Large intestine (tissue), 3 donors: ENCODE measurements around the gene CA12. TPM values are rescaled to one million over a fixed set of nuclear protein-coding genes. Genes with fewer than 3 reads are reported as not detected.

Experiments used
- DNase-seq, 2 donors: peaks; one replicate each; pipeline versions ENCODE4 v3.0.0 to v3.0.0-alpha.2; 2013
- H3K27ac ChIP-seq: one replicate; pipeline ENCODE4 v1.5.1; 2013; ENCODE audit warnings: low read length
- H3K27me3 ChIP-seq: 2 replicates; pipeline ENCODE4 v1.6.1; 2013; ENCODE audit warnings: low read length; ENCODE audit not compliant: control insufficient read depth, insufficient read depth
- H3K36me3 ChIP-seq: 2 replicates; pipeline ENCODE4 v1.6.1; 2013; ENCODE audit warnings: low read length; ENCODE audit not compliant: control insufficient read depth, insufficient read depth
- H3K4me1 ChIP-seq: one replicate; pipeline ENCODE4 v1.6.1; 2013; ENCODE audit warnings: low read length; ENCODE audit not compliant: control insufficient read depth, insufficient read depth
- H3K4me3 ChIP-seq: one replicate; pipeline ENCODE4 v1.5.1; 2013; ENCODE audit warnings: low read length
- H3K9me3 ChIP-seq: one replicate; pipeline ENCODE4 v1.6.1; 2013; ENCODE audit warnings: mild to moderate bottlenecking, low read depth, low read length, moderate library complexity; ENCODE audit not compliant: control insufficient read depth
- WGBS: methylation state at CpG from one replicate; pipeline ENCODE4 v1.1.5; 2013; ENCODE audit warnings: low lambda C conversion rate; ENCODE audit not compliant: insufficient coverage; 5-methylcytosine and 5-hydroxymethylcytosine counted together
- polyA plus RNA-seq: library from polyadenylated mRNA; unstranded; fragments of 120-200 nt; gene quantifications from one replicate; pipeline ENCODE4 v1.2.1, GENCODE V29; 2013

Gene CA12
- polyA plus RNA-seq, 1 donor = 1.0 TPM

DNA sequence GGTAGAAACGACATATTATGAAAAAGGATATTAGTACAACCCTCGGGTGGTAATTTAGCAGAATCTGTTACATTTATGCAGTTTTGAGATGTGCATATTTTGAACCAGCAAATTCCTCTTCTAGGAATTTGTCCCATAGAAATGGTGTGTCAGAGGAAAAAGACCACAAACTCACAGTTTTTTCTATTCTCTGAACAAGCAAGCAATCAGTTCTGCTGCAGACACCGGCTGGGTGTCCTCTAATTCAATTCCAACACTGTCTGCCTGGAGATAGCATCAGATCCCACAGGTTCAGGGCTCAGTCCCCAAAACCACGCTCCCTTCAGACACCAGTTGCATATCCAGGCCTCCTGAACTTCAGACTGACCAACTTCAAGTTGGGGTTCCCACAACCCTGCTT is 67.8 kb downstream of the CA12 start:
- no peak overlapping the region for H3K27ac ChIP-seq
- H3K4me1 ChIP-seq = no peaks in the 10 kb centered on the region
- no peaks in the 10 kb centered on the region for H3K27me3 ChIP-seq
- WGBS = 84% methylated on average over 2 of the region's 4 CpGs
- no peaks in the 10 kb centered on the region for H3K9me3 ChIP-seq
- DNase-seq = no peak
- H3K36me3 ChIP-seq = no peaks in the 10 kb centered on the region
- no peak overlapping the region for H3K4me3 ChIP-seq

DNA sequence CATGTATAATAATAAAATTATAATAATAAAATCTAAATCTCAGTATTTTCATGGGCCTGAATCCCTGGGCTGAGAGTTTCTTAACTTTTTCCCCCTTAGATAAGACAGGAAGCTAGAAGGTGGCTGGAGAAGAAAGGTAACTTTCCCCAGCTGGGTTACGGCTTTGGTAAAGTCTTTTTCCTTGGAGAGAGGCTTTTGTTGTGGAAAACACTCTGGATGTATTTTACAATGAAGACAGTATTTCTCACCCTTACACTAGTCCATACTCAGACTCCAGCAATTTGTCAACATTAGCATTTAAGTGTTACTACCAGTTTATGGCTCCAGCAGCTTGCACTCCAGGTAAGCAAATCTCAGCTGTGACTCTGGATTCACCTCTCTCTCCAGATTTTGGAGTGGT is 69.4 kb downstream of the CA12 start:
- Histone ChIP-seq H3K9me3 (no peaks in the 10 kb centered on the region), H3K27ac (no peak overlapping the region), H3K36me3 (no peaks in the 10 kb centered on the region), H3K4me3 (no peak overlapping the region), H3K4me1 (no peaks in the 10 kb centered on the region), H3K27me3 (no peaks in the 10 kb centered on the region)
- no CpG with 5 or more reads among the region's 1 CpG for WGBS
- no peak for DNase-seq

DNA sequence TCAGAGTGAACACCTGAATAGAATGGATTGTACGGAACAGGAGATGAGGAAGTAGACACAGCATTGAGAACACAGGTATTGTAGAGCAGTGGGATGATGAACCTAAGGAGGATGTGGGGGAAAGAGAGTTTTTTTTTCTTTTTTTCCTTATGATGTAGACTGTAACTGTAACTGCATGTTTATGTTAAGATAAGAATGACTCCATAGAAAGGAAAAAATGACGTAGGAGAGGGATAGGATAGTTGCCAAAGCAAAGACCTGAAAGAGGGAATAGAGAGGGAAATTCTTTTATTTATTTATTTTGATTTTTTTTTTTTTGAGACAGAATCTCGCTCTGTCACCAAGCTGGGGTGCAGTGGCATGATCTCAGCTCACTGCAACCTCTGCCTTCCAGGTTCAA is 71.0 kb downstream of the CA12 start:
- Histone ChIP-seq H3K36me3 (peaks cover 12% of the 10 kb centered on the region), H3K27ac (no peak overlapping the region), H3K4me3 (no peak overlapping the region), H3K27me3 (no peaks in the 10 kb centered on the region), H3K9me3 (no peaks in the 10 kb centered on the region), H3K4me1 (no peaks in the 10 kb centered on the region)
- DNase-seq = no peak
- WGBS = 95% methylated on average over 2 of the region's 3 CpGs

DNA sequence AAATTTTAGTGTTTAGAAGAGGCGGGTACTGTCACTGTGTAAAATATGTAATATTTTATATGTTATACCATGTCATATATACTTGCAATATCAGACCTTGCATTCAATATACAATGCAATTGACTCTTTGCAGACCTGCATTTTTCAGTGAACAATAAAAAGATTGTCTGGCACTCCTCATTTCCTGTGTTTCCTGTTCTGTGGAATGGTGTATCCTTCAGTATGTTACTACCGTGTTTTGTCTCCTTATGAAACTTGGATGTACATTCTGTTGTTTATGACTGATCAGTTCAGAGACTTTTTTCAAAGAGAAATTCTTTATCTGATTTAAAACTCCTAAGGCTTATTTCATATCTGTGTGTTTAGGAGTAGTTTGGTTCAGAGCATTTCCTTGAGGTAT is 72.7 kb downstream of the CA12 start:
- Histone ChIP-seq H3K4me1 (no peaks in the 10 kb centered on the region), H3K4me3 (no peak overlapping the region), H3K27me3 (no peaks in the 10 kb centered on the region), H3K27ac (no peak overlapping the region), H3K36me3 (peaks cover 16% of the 10 kb centered on the region), H3K9me3 (no peaks in the 10 kb centered on the region)
- DNase-seq = no peak
- WGBS = no CpG with 5 or more reads among the region's 2 CpGs

DNA sequence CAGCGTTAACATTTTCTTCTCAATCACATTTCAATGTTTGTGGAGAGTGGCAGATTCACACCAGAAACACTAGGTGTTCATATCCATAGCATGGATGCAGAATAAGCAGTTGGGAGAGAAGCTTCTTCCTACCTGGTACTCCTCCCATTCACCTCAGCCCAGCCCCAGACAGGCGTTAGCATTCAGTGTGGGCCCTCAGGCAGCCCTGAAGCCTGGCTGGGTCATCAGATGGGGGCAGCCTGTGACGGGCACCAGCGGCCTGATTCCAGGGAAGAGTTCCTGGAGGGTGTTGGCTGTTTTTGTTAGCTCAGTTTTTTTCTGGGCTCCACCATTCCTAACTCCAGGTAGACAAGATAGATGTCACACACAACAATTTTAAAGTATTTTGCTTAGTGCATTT is 73.2 kb downstream of the CA12 start:
- Histone ChIP-seq H3K9me3 (no peaks in the 10 kb centered on the region), H3K4me3 (no peak overlapping the region), H3K27ac (no peak overlapping the region), H3K36me3 (peaks cover 20% of the 10 kb centered on the region), H3K4me1 (no peaks in the 10 kb centered on the region), H3K27me3 (no peaks in the 10 kb centered on the region)
- no peak for DNase-seq
- WGBS = no CpG with 5 or more reads among the region's 4 CpGs

DNA sequence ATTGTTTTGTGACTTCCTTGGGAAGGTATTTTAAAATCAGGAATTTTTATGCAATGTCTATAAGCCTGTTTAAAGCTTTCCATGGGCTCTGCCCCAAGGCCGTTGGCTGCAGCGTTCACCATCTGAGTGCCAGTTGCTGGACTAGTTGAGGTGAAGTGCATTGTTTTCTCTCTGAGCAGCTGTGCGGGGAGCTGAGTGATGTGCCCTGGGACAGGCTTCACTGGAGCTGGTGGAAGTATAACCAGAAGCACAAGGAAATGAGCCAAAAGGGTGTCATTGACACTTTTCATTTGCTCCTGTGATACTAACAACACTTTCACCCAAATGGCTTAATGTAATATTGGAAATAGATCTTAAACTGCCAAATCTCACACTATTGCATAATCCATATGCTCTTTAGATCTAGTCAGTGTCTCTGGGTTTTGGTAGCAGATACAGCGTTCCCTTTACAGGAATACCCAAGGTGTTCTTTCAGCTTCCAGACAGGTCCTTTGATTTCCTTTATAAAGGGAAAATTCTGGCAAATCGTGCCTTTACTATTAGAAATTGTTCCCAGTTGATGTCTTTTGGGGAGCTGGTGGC is 75.1 kb downstream of the CA12 start:
- Histone ChIP-seq H3K27me3 (no peaks in the 10 kb centered on the region), H3K9me3 (no peaks in the 10 kb centered on the region), H3K27ac (no peak overlapping the region), H3K36me3 (peaks cover 32% of the 10 kb centered on the region), H3K4me3 (no peak overlapping the region), H3K4me1 (no peaks in the 10 kb centered on the region)
- no peak for DNase-seq
- 100% methylated on average over 1 of the region's 5 CpGs for WGBS

DNA sequence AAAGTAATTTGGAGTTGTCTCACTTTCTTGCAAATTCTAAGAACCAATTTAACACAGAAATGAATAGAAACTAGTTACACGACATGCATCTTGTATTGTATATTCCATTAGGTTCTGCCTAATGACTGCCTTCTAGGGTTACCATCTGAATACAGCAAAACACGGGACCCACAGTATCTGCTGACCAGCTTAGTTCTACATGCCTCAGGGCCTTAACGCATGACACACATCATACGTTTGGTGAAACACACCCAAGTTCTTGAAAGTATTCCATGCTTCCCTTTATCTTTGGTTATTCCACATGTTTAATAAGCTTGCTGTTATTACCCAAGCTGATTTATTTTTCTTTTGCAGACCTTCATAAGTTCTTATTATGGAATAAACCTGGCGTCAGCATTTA is 76.4 kb downstream of the CA12 start:
- Histone ChIP-seq H3K36me3 (peaks cover 32% of the 10 kb centered on the region), H3K4me1 (no peaks in the 10 kb centered on the region), H3K4me3 (no peak overlapping the region), H3K27me3 (no peaks in the 10 kb centered on the region), H3K27ac (no peak overlapping the region), H3K9me3 (no peaks in the 10 kb centered on the region)
- DNase-seq = no peak
- WGBS = 80% methylated on average over 1 of the region's 5 CpGs

DNA sequence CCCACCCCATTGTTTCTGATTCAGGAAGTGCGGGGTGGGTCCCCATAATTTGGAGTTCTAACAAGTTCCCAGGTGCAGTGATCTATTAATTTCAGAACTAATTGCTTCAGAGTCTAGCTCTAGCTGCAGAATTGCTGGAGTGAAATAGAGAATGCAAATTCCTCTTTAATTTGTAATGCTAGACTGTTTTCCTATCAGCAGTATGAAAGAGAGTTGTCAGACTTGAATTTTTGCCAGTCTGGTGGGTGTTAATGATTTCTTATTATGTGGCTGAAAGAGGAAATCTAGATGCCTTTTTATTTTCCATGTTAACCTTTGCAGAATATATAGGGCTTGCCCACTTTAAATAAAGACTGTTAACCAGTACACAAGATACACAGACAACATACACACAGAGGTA is 80.6 kb downstream of the CA12 start:
- Histone ChIP-seq H3K27ac (no peak overlapping the region), H3K4me1 (no peaks in the 10 kb centered on the region), H3K4me3 (no peak overlapping the region), H3K27me3 (no peaks in the 10 kb centered on the region), H3K9me3 (no peaks in the 10 kb centered on the region), H3K36me3 (peaks cover 43% of the 10 kb centered on the region)
- WGBS = no CpG with 5 or more reads among the region's 1 CpG
- DNase-seq = no peak

DNA sequence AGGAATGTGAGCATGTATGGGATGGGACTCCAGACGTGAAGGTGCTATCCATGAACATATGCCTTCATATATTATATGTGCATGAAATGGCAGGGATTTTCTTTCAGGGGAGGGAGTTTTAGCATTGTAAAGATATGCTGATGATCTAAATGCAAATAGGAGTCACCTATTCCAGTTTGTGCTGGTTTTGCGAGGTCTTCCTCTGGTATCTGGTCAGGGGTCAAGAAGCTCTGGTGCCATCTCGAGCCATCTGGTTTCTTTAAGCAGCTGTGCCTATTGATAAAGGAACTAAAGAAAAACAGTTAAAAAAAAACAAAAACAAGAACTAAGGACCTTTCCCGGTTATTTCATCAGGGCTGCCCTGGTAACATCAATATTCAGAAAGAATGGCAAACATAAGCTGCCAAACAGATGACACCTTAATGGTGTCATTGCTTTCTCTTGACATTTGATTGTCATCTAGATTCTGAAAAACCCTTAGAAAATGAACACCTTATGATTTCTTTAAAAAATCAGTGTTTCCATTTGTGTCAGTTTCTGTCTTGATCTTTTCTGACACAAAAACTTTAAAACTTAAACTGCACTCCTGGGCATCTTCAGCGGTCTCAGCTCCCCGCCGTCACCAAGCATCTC is 81.6 kb downstream of the CA12 start:
- no peak overlapping the region for H3K4me3 ChIP-seq
- DNase-seq = no peak
- H3K9me3 ChIP-seq = no peaks in the 10 kb centered on the region
- H3K27ac ChIP-seq = no peak overlapping the region
- peaks cover 42% of the 10 kb centered on the region for H3K36me3 ChIP-seq
- WGBS = 83% methylated on average over 2 of the region's 7 CpGs
- no peaks in the 10 kb centered on the region for H3K27me3 ChIP-seq
- H3K4me1 ChIP-seq = no peaks in the 10 kb centered on the region

DNA sequence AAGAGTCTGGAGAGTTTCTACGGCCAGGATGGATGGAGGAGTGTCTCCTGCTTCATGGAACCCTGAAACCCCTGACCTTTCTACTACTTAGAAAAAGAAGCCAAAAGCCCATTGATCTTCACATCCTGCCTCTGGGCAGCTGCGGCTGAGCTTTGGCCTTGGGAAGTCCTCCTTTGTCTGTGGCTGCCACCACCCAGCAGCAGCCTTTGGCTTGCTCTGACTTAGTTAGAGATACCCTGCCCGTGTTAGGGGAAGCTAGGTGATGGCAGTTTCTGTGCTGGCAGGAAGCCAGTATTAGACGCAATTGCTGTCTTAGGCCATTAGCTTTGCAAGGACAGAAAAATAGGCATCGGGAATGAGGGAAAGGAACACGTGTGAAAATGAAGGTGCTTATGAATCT is 85.5 kb downstream of the CA12 start:
- Histone ChIP-seq H3K27me3 (no peaks in the 10 kb centered on the region), H3K4me3 (no peak overlapping the region), H3K36me3 (peaks cover 27% of the 10 kb centered on the region), H3K4me1 (peaks cover 4% of the 10 kb centered on the region), H3K9me3 (no peaks in the 10 kb centered on the region), H3K27ac (no peak overlapping the region)
- peak in 1 of 2 donors; percentile 5 for DNase-seq
- WGBS = 93% methylated on average over 2 of the region's 6 CpGs

DNA sequence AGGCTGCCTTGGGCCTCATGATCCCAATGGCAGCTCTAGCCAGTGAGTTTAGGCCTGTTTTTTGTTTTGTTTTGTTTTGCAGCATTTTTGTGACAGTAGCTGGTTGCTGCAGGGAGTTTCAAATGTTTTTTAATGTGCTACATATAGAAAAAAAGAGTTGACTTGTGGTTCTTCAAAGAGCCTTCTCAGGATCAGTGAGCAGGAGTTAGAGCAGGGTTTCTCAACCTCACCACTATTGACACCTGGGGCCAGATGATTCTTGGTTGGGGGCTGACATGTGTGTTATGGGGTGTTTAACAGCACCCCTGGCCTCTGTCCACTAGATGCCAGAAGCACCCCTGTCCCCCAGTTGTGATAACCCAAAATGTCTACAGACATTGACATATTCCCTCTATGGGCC is 86.3 kb downstream of the CA12 start:
- peaks cover 4% of the 10 kb centered on the region for H3K4me1 ChIP-seq
- DNase-seq = no peak
- H3K9me3 ChIP-seq = no peaks in the 10 kb centered on the region
- no peak overlapping the region for H3K4me3 ChIP-seq
- H3K27me3 ChIP-seq = no peaks in the 10 kb centered on the region
- H3K27ac ChIP-seq = no peak overlapping the region
- peaks cover 29% of the 10 kb centered on the region for H3K36me3 ChIP-seq
